NCI-H2107 treated with DMSO at 0.1 percent for 48 hours (cell line): Measurements from ENCODE around the gene KL.

Source experiments
- DNase-seq: peaks from one replicate; lab custom pipeline; 2025; ENCODE audit not compliant: unreplicated experiment; lab: John Stamatoyannopoulos, UW

The KL gene

GRCh38 chr13:33109271-33109697 is 93.1 kb downstream of the KL start:
- no peak for DNase-seq

GRCh38 chr13:33109801-33110200 is 93.6 kb downstream of the KL start:
- no peak for DNase-seq

GRCh38 chr13:33110386-33110712 is 94.1 kb downstream of the KL start:
- DNase-seq, result no peak

GRCh38 chr13:33110713-33111413 is 94.6 kb downstream of the KL start:
- no peak for DNase-seq

- no peak for DNase-seq
Measured at GRCh38 chr13:33111414-33112110, 95.3 kb downstream of the KL start.

- no peak for DNase-seq
Measured at GRCh38 chr13:33112766-33113165, 96.5 kb downstream of the KL start.

- no peak for DNase-seq
Measured at GRCh38 chr13:33114146-33114545, 97.9 kb downstream of the KL start.

- DNase-seq, result no peak
Measured at GRCh38 chr13:33115274-33115673, 99.1 kb downstream of the KL start.
